Karpas-422 (cell line): Measurements from ENCODE around the gene CSRNP2. TPM values are rescaled to one million over a fixed set of nuclear protein-coding genes. Genes with fewer than 3 reads are reported as not detected.

Experiments
- DNase-seq: peaks from one replicate; pipeline ENCODE4 v3.0.0-alpha.2; 2015
- H2AFZ ChIP-seq: fragments of 200-600 bp; sonication (generic); 2 replicates; pipeline ENCODE4 v1.6.1; 2014; ENCODE audit warnings: antibody characterized with exemption, low read length, mixed read lengths
- H3K27ac ChIP-seq: fragments of 200-600 bp; sonication (generic); 2 replicates; pipeline ENCODE4 v1.5.1; 2014; ENCODE audit warnings: mild to moderate bottlenecking, low read length, moderate library complexity
- H3K27me3 ChIP-seq: fragments of 200-600 bp; sonication (generic); 2 replicates; pipeline ENCODE4 v1.6.1; 2014; ENCODE audit warnings: low read length, mixed read lengths
- H3K36me3 ChIP-seq: fragments of 200-600 bp; sonication (generic); 2 replicates; pipeline ENCODE4 v1.6.1; 2014; ENCODE audit warnings: low read length, mixed read lengths; ENCODE audit not compliant: insufficient read depth
- H3K4me1 ChIP-seq: fragments of 200-600 bp; sonication (generic); 2 replicates; pipeline ENCODE4 v1.6.1; 2014; ENCODE audit warnings: mild to moderate bottlenecking, low read length, mixed read lengths
- H3K4me2 ChIP-seq: fragments of 200-600 bp; sonication (generic); 2 replicates; pipeline ENCODE4 v1.6.1; 2014; ENCODE audit warnings: low read length, low read depth, mild to moderate bottlenecking; ENCODE audit not compliant: poor library complexity, severe bottlenecking
- H3K4me3 ChIP-seq: fragments of 200-600 bp; sonication (generic); 2 replicates; pipeline ENCODE4 v1.5.1; 2014; ENCODE audit warnings: mild to moderate bottlenecking, antibody characterized with exemption, low read length, mixed read lengths
- H3K79me2 ChIP-seq: fragments of 200-600 bp; sonication (generic); 2 replicates; pipeline ENCODE4 v1.6.1; 2014; ENCODE audit warnings: mild to moderate bottlenecking, low read length, mixed read lengths
- H3K9ac ChIP-seq: fragments of 200-600 bp; sonication (generic); 2 replicates; pipeline ENCODE4 v1.6.0; 2014; ENCODE audit warnings: low read length
- H3K9me2 ChIP-seq: fragments of 200-600 bp; sonication (generic), shearing (Covaris generic); replicated peaks from 2 replicates; pipeline ENCODE4 v1.6.0; 2014; ENCODE audit warnings: mild to moderate bottlenecking, low read length, moderate library complexity; ENCODE audit not compliant: insufficient read depth
- H3K9me3 ChIP-seq: fragments of 300-700, 200-600 bp; sonication (generic); 2 replicates; pipeline ENCODE4 v1.6.1; 2014; ENCODE audit warnings: low read length, mixed read lengths
- H4K20me1 ChIP-seq: fragments of 200-600 bp; sonication (generic); 2 replicates; pipeline ENCODE4 v1.6.1; 2014; ENCODE audit warnings: mild to moderate bottlenecking, antibody characterized with exemption, low read length, low read depth; ENCODE audit not compliant: insufficient read depth
- total RNA-seq: library from RNA; depleted of rRNA; stranded (reverse); fragments of >200 nt; shearing (Covaris generic); gene quantifications from 2 replicates; pipeline ENCODE4 v1.2.3, GENCODE V29; 2014; ENCODE audit warnings: low replicate concordance; rRNA removed

CSRNP2 gene
- 14.5 and 15.2 TPM in 2 replicates for total RNA-seq

- Histone ChIP-seq H3K9ac (peak within 1 kb of the TSS; percentile 90), H3K4me2 (peak within 1 kb of the TSS; percentile 76), H4K20me1 (no peaks in the 10 kb centered on the region), H2AFZ (0 out of 2 replicates have a peak within 1 kb of the TSS, but pooled peaks have one; percentile 79), H3K4me1 (peaks cover 17% of the 10 kb centered on the region), H3K79me2 (peaks cover 32% of the 10 kb centered on the region), H3K9me3 (no peaks in the 10 kb centered on the region), H3K9me2 (no peaks in the 10 kb centered on the region), H3K27ac (0 out of 2 replicates have a peak within 1 kb of the TSS, but pooled peaks have one; percentile 14), H3K4me3 (peak within 1 kb of the TSS; percentile 79), H3K36me3 (no peaks in the 10 kb centered on the region), H3K27me3 (no peaks in the 10 kb centered on the region)
- DNase-seq = peak; percentile 98
Observed at GRCh38 chr12:51083126-51083833, at the start of gene CSRNP2. Gene CSRNP2, minus strand, starts transcription at chr12:51083596. Its CDS starts 7,035 bp downstream, at chr12:51076561.

GRCh38 chr12:51132693-51133092 lies 49.3 kb upstream of the CSRNP2 start:
- Histone ChIP-seq H3K4me1 (peaks cover 21% of the 10 kb centered on the region), H3K79me2 (peaks cover 69% of the 10 kb centered on the region), H3K27me3 (no peaks in the 10 kb centered on the region), H3K9me2 (no peaks in the 10 kb centered on the region), H3K4me3 (no peak overlapping the region), H3K36me3 (no peaks in the 10 kb centered on the region), H4K20me1 (no peaks in the 10 kb centered on the region), H2AFZ (no peak overlapping the region), H3K9me3 (no peaks in the 10 kb centered on the region), H3K27ac (no peak overlapping the region), H3K4me2 (no peak overlapping the region), H3K9ac (no peak overlapping the region)
- DNase-seq = no peak

GRCh38 chr12:51131745-51132521 lies 48.5 kb upstream of the CSRNP2 start:
- Histone ChIP-seq H3K4me3 (no peak overlapping the region), H3K9ac (no peak overlapping the region), H3K9me2 (no peaks in the 10 kb centered on the region), H3K27ac (no peak overlapping the region; the same call in 1 of the 2 replicates), H4K20me1 (no peaks in the 10 kb centered on the region), H3K9me3 (no peaks in the 10 kb centered on the region), H3K27me3 (no peaks in the 10 kb centered on the region), H3K79me2 (peaks cover 69% of the 10 kb centered on the region), H3K36me3 (no peaks in the 10 kb centered on the region), H3K4me2 (no peak overlapping the region), H2AFZ (no peak overlapping the region), H3K4me1 (peaks cover 28% of the 10 kb centered on the region)
- DNase-seq = no peak

- no peak overlapping the region for H3K9ac ChIP-seq
- peak; percentile 73 for DNase-seq
- H3K79me2 ChIP-seq = peaks cover 66% of the 10 kb centered on the region
- no peaks in the 10 kb centered on the region for H3K9me2 ChIP-seq
- no peaks in the 10 kb centered on the region for H3K27me3 ChIP-seq
- no peak overlapping the region for H2AFZ ChIP-seq
- peaks cover 36% of the 10 kb centered on the region for H3K4me1 ChIP-seq
- no peak overlapping the region for H3K4me3 ChIP-seq
- peak overlapping the region; percentile 50 for H3K4me2 ChIP-seq
- H3K9me3 ChIP-seq = no peaks in the 10 kb centered on the region
- H3K27ac ChIP-seq = peak overlapping the region; percentile 57
- H3K36me3 ChIP-seq = peaks cover 6% of the 10 kb centered on the region; the same call in 1 of the 2 replicates
- H4K20me1 ChIP-seq = no peaks in the 10 kb centered on the region
Observed at GRCh38 chr12:51128919-51129318, 45.5 kb upstream of the CSRNP2 start.

- Histone ChIP-seq H3K4me2 (no peak overlapping the region), H4K20me1 (no peaks in the 10 kb centered on the region), H3K9me2 (no peaks in the 10 kb centered on the region), H3K36me3 (peaks cover 6% of the 10 kb centered on the region; the same call in 1 of the 2 replicates), H3K27ac (peak overlapping the region; percentile 33), H3K79me2 (peaks cover 65% of the 10 kb centered on the region), H3K4me1 (peaks cover 36% of the 10 kb centered on the region), H3K4me3 (no peak overlapping the region), H2AFZ (no peak overlapping the region), H3K9ac (no peak overlapping the region), H3K27me3 (no peaks in the 10 kb centered on the region), H3K9me3 (no peaks in the 10 kb centered on the region)
- DNase-seq = no peak
Observed at GRCh38 chr12:51127050-51127729, 43.8 kb upstream of the CSRNP2 start.

GRCh38 chr12:51126297-51126696 lies 42.9 kb upstream of the CSRNP2 start:
- Histone ChIP-seq H3K27me3 (no peaks in the 10 kb centered on the region), H3K27ac (peak overlapping the region; percentile 33; the same call in 1 of the 2 replicates), H3K4me3 (no peak overlapping the region), H3K4me2 (no peak overlapping the region), H3K4me1 (peaks cover 33% of the 10 kb centered on the region), H3K36me3 (peaks cover 6% of the 10 kb centered on the region; the same call in 1 of the 2 replicates), H2AFZ (no peak overlapping the region), H4K20me1 (no peaks in the 10 kb centered on the region), H3K9ac (no peak overlapping the region), H3K9me2 (no peaks in the 10 kb centered on the region), H3K9me3 (no peaks in the 10 kb centered on the region), H3K79me2 (peaks cover 62% of the 10 kb centered on the region)
- no peak for DNase-seq

GRCh38 chr12:51124504-51124903 lies 41.1 kb upstream of the CSRNP2 start:
- Histone ChIP-seq H3K79me2 (peaks cover 53% of the 10 kb centered on the region), H3K4me2 (no peak overlapping the region), H3K9me3 (no peaks in the 10 kb centered on the region)

More at GRCh38 chr12:51124504-51124903, 41.1 kb upstream of the CSRNP2 start:
- DNase-seq = no peak
- Histone ChIP-seq H3K27me3 (no peaks in the 10 kb centered on the region), H2AFZ (no peak overlapping the region), H3K9ac (no peak overlapping the region), H4K20me1 (no peaks in the 10 kb centered on the region), H3K4me1 (peaks cover 28% of the 10 kb centered on the region), H3K36me3 (peaks cover 6% of the 10 kb centered on the region; the same call in 1 of the 2 replicates), H3K9me2 (no peaks in the 10 kb centered on the region), H3K4me3 (no peak overlapping the region), H3K27ac (no peak overlapping the region)
